Upper lobe of right lung (tissue), 1 donor: ENCODE measurements around the gene NOL9. TPM values are rescaled to one million over a fixed set of nuclear protein-coding genes. Genes with fewer than 3 reads are reported as not detected.
A peak's percentile ranks its signal among the peaks of the same experiment; 100 is the strongest.

ENCODE experiments used
- ATAC-seq: fragments of 200-7000 bp; cut with Tn5 transposase; one replicate; pipeline ENCODE4 v1.9.1; 2020; ENCODE audit warnings: mild to moderate bottlenecking, moderate library complexity
- DNase-seq: peaks from one replicate; pipeline ENCODE4 v3.0.0-alpha.2; 2020
- H3K27ac ChIP-seq: fragments of 200-600 bp; one replicate; pipeline ENCODE4 v1.8.0; 2022
- H3K27me3 ChIP-seq: fragments of 200-600 bp; one replicate; pipeline ENCODE4 v1.8.0; 2022; ENCODE audit warnings: mild to moderate bottlenecking
- H3K36me3 ChIP-seq: fragments of 200-600 bp; one replicate; pipeline ENCODE4 v1.8.0; 2022
- H3K4me1 ChIP-seq: fragments of 200-600 bp; one replicate; pipeline ENCODE4 v1.8.0; 2022
- H3K4me3 ChIP-seq: fragments of 200-600 bp; one replicate; pipeline ENCODE4 v1.8.0; 2022; ENCODE audit warnings: mild to moderate bottlenecking
- H3K9me3 ChIP-seq: fragments of 200-600 bp; one replicate; pipeline ENCODE4 v1.8.0; 2022
- CTCF ChIP-seq: fragments of 200-600 bp; IDR thresholded peaks from one replicate; pipeline ENCODE4 v1.8.0; 2022; ENCODE audit warnings: antibody characterized with exemption
- intact Hi-C: fragments of 100-400 bp; cut with DNase I; formaldehyde crosslinking; loops from one replicate; pipeline ENCODE4 v1.11.0; 2022
- total RNA-seq: library from RNA; stranded (reverse); fragmentation: NEBNext Ultra II Directional; extraction: Animal tissue kit (Norgen Biotek cat#: 25700); gene quantifications from one replicate; pipeline ENCODE4 v1.2.1, GENCODE V29; 2021
- donor health status: DM: no; HTN: yes; CAD: no; lungs with severe emphysema.

NOL9 gene
- total RNA-seq, 1 donor from 2014 or later: 23.6 TPM

GRCh38 chr1:6579374-6580118 is 25.2 kb upstream of the NOL9 start, which contains the start of gene ZBTB48:
TSS of gene ZBTB48 (plus strand) at chr1:6579994. CDS start at chr1:6580610, 616 bp downstream.
- no peak for TF ChIP-seq CTCF
- intact Hi-C loops: no loop called here
- no peaks in the 10 kb centered on the region for H3K27me3 ChIP-seq
- ATAC-seq (peak; percentile 98), DNase-seq (peak; percentile 100)
- no peaks in the 10 kb centered on the region for H3K9me3 ChIP-seq
- H3K4me3 ChIP-seq: peak within 1 kb of the TSS; percentile 92
- H3K4me1 ChIP-seq: peaks cover 30% of the 10 kb centered on the region
- H3K36me3 ChIP-seq: no peaks in the 10 kb centered on the region
- peak within 1 kb of the TSS; percentile 97 for H3K27ac ChIP-seq

GRCh38 chr1:6578624-6579373 is 24.5 kb upstream of the NOL9 start:
- no peak for TF ChIP-seq CTCF
- peak overlapping the region; percentile 97 for H3K27ac ChIP-seq
- H3K36me3 ChIP-seq: no peaks in the 10 kb centered on the region
- no peaks in the 10 kb centered on the region for H3K27me3 ChIP-seq
- intact Hi-C loops: no loop called here
- ATAC-seq (no peak), DNase-seq (no peak)
- peak overlapping the region; percentile 92 for H3K4me3 ChIP-seq
- peaks cover 30% of the 10 kb centered on the region for H3K4me1 ChIP-seq
- H3K9me3 ChIP-seq: no peaks in the 10 kb centered on the region

GRCh38 chr1:6577831-6578525 is 23.7 kb upstream of the NOL9 start:
- Histone ChIP-seq H3K4me1 (peaks cover 30% of the 10 kb centered on the region), H3K27me3 (no peaks in the 10 kb centered on the region), H3K36me3 (no peaks in the 10 kb centered on the region), H3K9me3 (no peaks in the 10 kb centered on the region), H3K27ac (no peak overlapping the region), H3K4me3 (no peak overlapping the region)
- DNase-seq: no peak
- intact Hi-C loops: no loop called here
- no peak for TF ChIP-seq CTCF
- ATAC-seq: no peak

- no peak for TF ChIP-seq CTCF
- Histone ChIP-seq H3K27me3 (no peaks in the 10 kb centered on the region), H3K36me3 (no peaks in the 10 kb centered on the region), H3K27ac (no peak overlapping the region), H3K9me3 (no peaks in the 10 kb centered on the region), H3K4me1 (peaks cover 6% of the 10 kb centered on the region), H3K4me3 (no peak overlapping the region)
- DNase-seq: no peak
- intact Hi-C loops: no loop called here
- ATAC-seq: no peak
Measured at GRCh38 chr1:6574818-6575217, 20.5 kb upstream of the NOL9 start.

- DNase-seq (no peak), ATAC-seq (no peak)
- Histone ChIP-seq H3K27me3 (no peaks in the 10 kb centered on the region), H3K36me3 (no peaks in the 10 kb centered on the region), H3K4me3 (no peak overlapping the region), H3K27ac (no peak overlapping the region), H3K4me1 (peaks cover 2% of the 10 kb centered on the region), H3K9me3 (no peaks in the 10 kb centered on the region)
- intact Hi-C loops: no loop called here
- no peak for TF ChIP-seq CTCF
Measured at GRCh38 chr1:6574025-6574620, 19.8 kb upstream of the NOL9 start.
